Measurements from ENCODE around the gene HTR3D. TPM values are rescaled to one million over a fixed set of nuclear protein-coding genes. Genes with fewer than 3 reads are reported as not detected.

The HTR3D gene
- total RNA-seq, 2 donors from 2014 or later, result not detected

DNA sequence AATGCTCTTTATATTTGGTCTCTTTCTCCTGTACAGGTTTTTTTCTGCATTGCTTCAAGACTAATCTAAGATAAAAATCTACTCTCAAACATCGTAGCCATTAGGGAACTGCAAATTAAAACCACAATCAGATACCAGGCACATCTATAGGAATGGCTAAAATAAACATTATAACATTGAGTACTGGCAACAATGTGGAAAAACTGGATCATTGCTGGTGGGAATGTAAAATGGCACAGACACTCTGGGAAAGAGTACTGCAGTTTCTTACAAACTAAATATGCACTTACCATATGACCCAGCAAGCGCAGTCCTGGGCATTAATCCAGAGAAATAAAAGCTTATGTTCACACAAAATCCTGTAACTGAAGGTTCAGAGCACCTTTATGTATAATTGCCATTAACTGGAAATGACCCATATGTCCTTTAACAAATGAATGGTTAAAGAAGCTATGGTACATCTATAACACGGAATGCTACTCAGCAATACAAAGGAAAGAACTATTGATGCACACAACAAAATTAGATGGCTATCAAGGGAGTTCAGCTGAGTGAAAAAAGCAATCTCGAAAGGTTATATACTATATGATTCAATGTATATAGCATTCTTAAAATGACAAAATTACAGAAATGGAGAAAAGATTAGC is 20.2 kb upstream of the HTR3D start:
- Histone ChIP-seq H3K9me3 (no peaks in the 10 kb centered on the region), H3K27ac (no peak overlapping the region), H3K9ac (ENCODE audit: low read depth in 2 of 2, low read length in 2 of 2) (no peak overlapping the region), H3K4me3 (no peak overlapping the region), H3K36me3 (no peaks in the 10 kb centered on the region), H3K4me1 (peaks cover 2% of the 10 kb centered on the region), H3K27me3 (no peaks in the 10 kb centered on the region)
- intact Hi-C loops (cut with DNase I), result loop anchor here (5.0 kb wide), 1 partner anchor 84 kb away; no protein-coding TSS in a partner anchor
- no peak for DNase-seq
- TF ChIP-seq, protein P1, sequence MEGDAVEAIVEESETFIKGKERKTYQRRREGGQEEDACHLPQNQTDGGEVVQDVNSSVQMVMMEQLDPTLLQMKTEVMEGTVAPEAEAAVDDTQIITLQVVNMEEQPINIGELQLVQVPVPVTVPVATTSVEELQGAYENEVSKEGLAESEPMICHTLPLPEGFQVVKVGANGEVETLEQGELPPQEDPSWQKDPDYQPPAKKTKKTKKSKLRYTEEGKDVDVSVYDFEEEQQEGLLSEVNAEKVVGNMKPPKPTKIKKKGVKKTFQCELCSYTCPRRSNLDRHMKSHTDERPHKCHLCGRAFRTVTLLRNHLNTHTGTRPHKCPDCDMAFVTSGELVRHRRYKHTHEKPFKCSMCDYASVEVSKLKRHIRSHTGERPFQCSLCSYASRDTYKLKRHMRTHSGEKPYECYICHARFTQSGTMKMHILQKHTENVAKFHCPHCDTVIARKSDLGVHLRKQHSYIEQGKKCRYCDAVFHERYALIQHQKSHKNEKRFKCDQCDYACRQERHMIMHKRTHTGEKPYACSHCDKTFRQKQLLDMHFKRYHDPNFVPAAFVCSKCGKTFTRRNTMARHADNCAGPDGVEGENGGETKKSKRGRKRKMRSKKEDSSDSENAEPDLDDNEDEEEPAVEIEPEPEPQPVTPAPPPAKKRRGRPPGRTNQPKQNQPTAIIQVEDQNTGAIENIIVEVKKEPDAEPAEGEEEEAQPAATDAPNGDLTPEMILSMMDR (IDR thresholded peaks at IDR 0.05), result no peak

DNA sequence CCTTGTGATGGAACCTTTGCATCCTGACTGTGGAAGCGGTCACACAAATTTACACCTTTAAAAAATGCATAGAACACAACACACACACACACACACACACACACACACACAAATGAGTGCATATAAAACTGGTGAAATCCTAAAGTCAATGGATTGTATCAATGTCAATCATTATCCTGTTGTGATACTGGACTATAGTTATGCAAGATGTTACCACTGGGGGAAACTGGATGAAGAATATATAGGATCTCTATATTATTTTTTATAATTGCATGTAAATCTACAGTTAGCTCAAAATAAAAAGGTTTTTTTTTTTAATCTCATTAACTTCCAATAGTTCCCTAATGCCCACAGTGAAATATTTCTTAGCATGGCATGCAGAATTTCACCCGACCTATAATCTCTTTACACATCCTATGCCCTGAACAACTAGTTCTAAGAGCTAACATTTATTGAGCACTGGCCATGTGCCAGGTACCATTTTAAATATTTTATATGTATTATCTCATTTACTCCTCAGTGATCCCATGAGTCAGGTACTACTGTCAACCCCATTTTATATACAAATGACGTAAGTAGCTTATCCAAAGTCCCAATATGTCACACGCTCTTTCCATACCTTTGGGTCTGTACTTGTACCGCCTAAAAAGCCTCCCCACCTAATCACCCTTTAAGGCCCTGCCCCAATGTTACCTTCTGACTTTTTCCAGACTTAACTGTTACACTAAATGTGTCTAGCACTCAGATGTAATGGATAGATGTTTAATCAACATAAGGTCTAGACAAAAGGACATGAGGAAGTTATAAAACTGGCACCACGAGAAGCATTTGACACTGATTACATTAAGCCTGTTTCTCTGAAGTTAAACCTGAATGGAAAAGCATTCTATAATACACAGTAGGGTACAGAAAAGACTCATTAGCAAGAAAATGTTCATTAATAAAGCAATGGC is 19.3 kb upstream of the HTR3D start:
- Histone ChIP-seq H3K4me1 (peaks cover 2% of the 10 kb centered on the region), H3K4me3 (no peak overlapping the region), H3K9me3 (no peaks in the 10 kb centered on the region), H3K27me3 (no peaks in the 10 kb centered on the region), H3K9ac (ENCODE audit: low read depth in 2 of 2, low read length in 2 of 2) (peak overlapping the region in 1 of 2 donors; percentile 63), H3K27ac (peak overlapping the region; percentile 37), H3K36me3 (no peaks in the 10 kb centered on the region)
- TF ChIP-seq, protein P1 (IDR thresholded peaks at IDR 0.05), result no peak
- DNase-seq, result peak; percentile 41
- intact Hi-C loops (cut with DNase I), result loop anchor here (5.0 kb wide), 1 partner anchor 85 kb away; no protein-coding TSS in a partner anchor

DNA sequence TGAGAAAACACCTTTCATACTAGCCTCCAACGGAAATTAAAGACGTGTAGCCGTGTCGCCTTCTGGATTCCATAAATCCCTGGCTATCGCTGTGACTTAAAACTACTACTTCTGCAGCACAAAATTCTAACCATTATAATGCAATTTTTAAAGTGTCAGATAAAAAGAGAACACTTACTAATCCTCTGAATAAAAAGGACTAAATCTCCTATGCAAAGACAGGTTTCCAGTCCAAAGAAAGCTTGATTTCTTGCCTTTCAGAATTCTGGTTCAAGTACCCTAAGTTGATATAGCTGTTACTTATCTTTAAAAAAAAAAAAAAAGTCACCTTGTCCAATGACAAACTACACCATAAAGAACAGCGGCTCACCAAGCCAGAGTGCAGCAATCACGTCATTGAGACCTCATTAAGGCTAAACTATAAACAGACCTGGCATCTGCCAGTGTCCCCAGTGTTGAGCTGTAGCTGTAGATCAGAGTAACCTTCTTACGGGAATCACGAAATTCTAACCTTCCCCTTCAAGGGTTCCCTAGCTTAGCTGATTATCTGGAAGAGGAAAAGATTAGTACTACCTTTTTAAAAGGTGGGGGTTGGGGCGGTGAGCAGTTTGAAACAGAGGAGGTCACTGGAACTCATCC is 16.0 kb upstream of the HTR3D start:
- Histone ChIP-seq H3K4me3 (no peak overlapping the region), H3K4me1 (peaks cover 3% of the 10 kb centered on the region), H3K9me3 (no peaks in the 10 kb centered on the region), H3K36me3 (no peaks in the 10 kb centered on the region), H3K27ac (peak overlapping the region; percentile 20), H3K9ac (ENCODE audit: low read depth in 2 of 2, low read length in 2 of 2) (peak overlapping the region in 1 of 2 donors; percentile 57), H3K27me3 (no peaks in the 10 kb centered on the region)
- intact Hi-C loops (cut with DNase I), result loop anchor here (2.0 kb wide), 1 partner anchor 111 kb away; no protein-coding TSS in a partner anchor
- no peak for DNase-seq
- TF ChIP-seq, protein P1 (IDR thresholded peaks at IDR 0.05), result no peak

DNA sequence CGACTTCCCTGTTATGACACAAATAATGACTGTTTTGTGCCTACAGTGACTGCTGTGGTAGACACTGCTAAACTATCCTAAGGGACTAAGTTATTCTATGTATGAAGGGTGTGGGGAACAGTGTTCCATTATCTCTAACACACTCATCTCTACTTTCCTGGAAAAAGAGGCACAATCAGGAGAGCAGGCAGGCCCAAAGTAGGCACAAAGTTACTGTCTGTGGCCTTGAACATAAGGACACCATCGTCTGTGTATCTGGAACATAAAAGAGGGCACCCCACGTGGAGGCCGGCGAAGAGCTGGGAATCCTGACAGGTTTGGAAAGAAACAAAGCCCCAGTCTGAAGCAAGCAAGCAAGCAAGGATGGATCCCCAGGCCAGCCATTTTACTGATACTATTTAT is 15.4 kb upstream of the HTR3D start:
- TF ChIP-seq, protein P1 (IDR thresholded peaks at IDR 0.05), result no peak
- H3K9me3 ChIP-seq, result no peaks in the 10 kb centered on the region
- no peak for DNase-seq
- H3K27me3 ChIP-seq, result no peaks in the 10 kb centered on the region
- peak overlapping the region; percentile 20 for H3K27ac ChIP-seq
- H3K4me3 ChIP-seq, result no peak overlapping the region
- no peaks in the 10 kb centered on the region for H3K36me3 ChIP-seq
- peaks cover 3% of the 10 kb centered on the region for H3K4me1 ChIP-seq
- peak overlapping the region in 1 of 2 donors; percentile 57 for H3K9ac ChIP-seq (ENCODE audit: low read depth in 2 of 2, low read length in 2 of 2)
- intact Hi-C loops (cut with DNase I), result loop anchor here (2.0 kb wide), 1 partner anchor 111 kb away; no protein-coding TSS in a partner anchor

Data from colonic mucosa (tissue), 4 donors.